Bronchial epithelial cell (primary cell): ENCODE results near the gene EGF. TPM values are rescaled to one million over a fixed set of nuclear protein-coding genes. Genes with fewer than 3 reads are reported as not detected.

Experiments
- DNase-seq: peaks from one replicate; pipeline ENCODE4 v3.0.0-alpha.2; 2010; ENCODE audit warnings: low read depth
- FAIRE-seq: peaks from 2 replicates; lab custom pipeline; 2011; peaks lifted over from hg19 to GRCh38; lab: Jason Lieb, UNC
- H3K27me3 ChIP-seq: 2 replicates; pipeline ENCODE4 v1.5.1; 2011; ENCODE audit warnings: low read length; ENCODE audit not compliant: control insufficient read depth, insufficient read depth
- H3K36me3 ChIP-seq: 2 replicates; pipeline ENCODE4 v1.5.1; 2011; ENCODE audit warnings: low read length; ENCODE audit not compliant: control insufficient read depth, insufficient read depth
- H3K4me3 ChIP-seq: 2 replicates; pipeline ENCODE4 v1.5.1; 2011; ENCODE audit warnings: mild to moderate bottlenecking, low read depth, low read length, control low read depth
- CTCF ChIP-seq: IDR thresholded peaks from 2 replicates; pipeline ENCODE4 v1.5.1; 2011; ENCODE audit warnings: mild to moderate bottlenecking, moderate library complexity, low read length, control low read depth, inconsistent platforms; ENCODE audit not compliant: insufficient read depth, severe bottlenecking
- total RNA-seq: library from RNA; depleted of rRNA; stranded (reverse); fragments of >200 nt; gene quantifications from 2 replicates; pipeline ENCODE4 v1.2.1, GENCODE V29; 2014

Gene EGF
- total RNA-seq, 1 donor from 2014 or later, result 1.1 TPM

- Histone ChIP-seq H3K36me3 (no peaks in the 10 kb centered on the region), H3K27me3 (no peaks in the 10 kb centered on the region), H3K4me3 (no peak overlapping the region)
- no peak for TF ChIP-seq CTCF
- DNase-seq (no peak), FAIRE-seq (no peak)
Observed at GRCh38 chr4:110007217-110007616, 94.5 kb downstream of the EGF start.

- FAIRE-seq, result no peak
- Histone ChIP-seq H3K27me3 (no peaks in the 10 kb centered on the region), H3K4me3 (no peak overlapping the region), H3K36me3 (no peaks in the 10 kb centered on the region)
- DNase-seq, result no peak
- TF ChIP-seq CTCF, result no peak
Observed at GRCh38 chr4:110008540-110008939, 95.9 kb downstream of the EGF start.

- no peak for FAIRE-seq
- DNase-seq, result no peak
- TF ChIP-seq CTCF, result no peak
- Histone ChIP-seq H3K27me3 (no peaks in the 10 kb centered on the region), H3K36me3 (no peaks in the 10 kb centered on the region), H3K4me3 (no peak overlapping the region)
Observed at GRCh38 chr4:110009550-110009949, 96.9 kb downstream of the EGF start.

GRCh38 chr4:110010797-110011196, 98.1 kb downstream of the EGF start:
- Histone ChIP-seq H3K27me3 (no peaks in the 10 kb centered on the region), H3K36me3 (no peaks in the 10 kb centered on the region), H3K4me3 (no peak overlapping the region)
- no peak for FAIRE-seq
- TF ChIP-seq CTCF, result no peak
- no peak for DNase-seq

- DNase-seq (no peak), FAIRE-seq (no peak)
- Histone ChIP-seq H3K36me3 (no peaks in the 10 kb centered on the region), H3K4me3 (no peak overlapping the region), H3K27me3 (no peaks in the 10 kb centered on the region)
- TF ChIP-seq CTCF, result no peak
Observed at GRCh38 chr4:110012917-110013316, 100.2 kb downstream of the EGF start.

- no peak for TF ChIP-seq CTCF
- no peak overlapping the region for H3K4me3 ChIP-seq
- DNase-seq, result no peak
- no peak for FAIRE-seq
- H3K27me3 ChIP-seq, result no peaks in the 10 kb centered on the region
- no peaks in the 10 kb centered on the region for H3K36me3 ChIP-seq
Observed at GRCh38 chr4:110014233-110014632, 101.5 kb downstream of the EGF start.
